AG09319 (cell line): ENCODE results near the gene TGFBR2.

ENCODE experiments used
- DNase-seq: peaks from one replicate; pipeline ENCODE4 v3.0.0-alpha.2; 2010; ENCODE audit warnings: low read depth; ENCODE audit errors: extremely low read depth
- TF ChIP-seq, protein P1 (sequence below): IDR thresholded peaks from 2 replicates; pipeline ENCODE4 v1.5.1; 2011; ENCODE audit warnings: low read depth, mild to moderate bottlenecking, inconsistent platforms, low read length, moderate library complexity

Gene TGFBR2

DNA sequence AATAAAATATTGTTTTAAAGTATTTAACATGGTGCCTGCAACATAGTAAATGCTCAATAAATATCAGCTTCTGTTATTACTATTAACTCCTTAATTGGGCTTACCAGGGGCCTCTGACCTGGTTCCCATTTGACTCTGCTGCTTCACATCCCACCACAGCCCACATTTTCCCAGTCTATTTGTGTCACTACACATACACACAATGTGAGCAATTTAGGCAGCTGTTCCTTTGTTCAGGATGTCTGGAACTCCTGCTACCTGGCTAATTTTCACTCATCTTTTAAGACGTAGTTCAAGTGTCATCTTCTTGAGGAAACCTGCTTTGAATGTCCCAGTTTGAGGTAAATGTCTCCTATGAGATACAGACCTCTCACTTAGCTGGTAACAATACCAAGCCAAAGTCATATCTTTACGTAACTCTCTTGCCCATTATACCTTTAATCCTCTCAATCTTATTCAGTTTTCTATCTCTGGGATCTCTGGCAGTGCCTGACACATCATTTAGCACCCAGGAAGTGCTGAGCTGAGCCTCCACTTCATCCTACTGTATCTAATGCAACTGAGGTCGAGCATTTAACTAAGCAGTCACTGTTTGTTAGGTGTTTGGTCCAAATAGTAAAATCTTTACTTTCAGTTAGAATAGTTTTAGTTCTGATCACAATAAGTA is 4.4 kb downstream of the TGFBR2 start:
- DNase-seq, result no peak
- TF ChIP-seq, protein P1, sequence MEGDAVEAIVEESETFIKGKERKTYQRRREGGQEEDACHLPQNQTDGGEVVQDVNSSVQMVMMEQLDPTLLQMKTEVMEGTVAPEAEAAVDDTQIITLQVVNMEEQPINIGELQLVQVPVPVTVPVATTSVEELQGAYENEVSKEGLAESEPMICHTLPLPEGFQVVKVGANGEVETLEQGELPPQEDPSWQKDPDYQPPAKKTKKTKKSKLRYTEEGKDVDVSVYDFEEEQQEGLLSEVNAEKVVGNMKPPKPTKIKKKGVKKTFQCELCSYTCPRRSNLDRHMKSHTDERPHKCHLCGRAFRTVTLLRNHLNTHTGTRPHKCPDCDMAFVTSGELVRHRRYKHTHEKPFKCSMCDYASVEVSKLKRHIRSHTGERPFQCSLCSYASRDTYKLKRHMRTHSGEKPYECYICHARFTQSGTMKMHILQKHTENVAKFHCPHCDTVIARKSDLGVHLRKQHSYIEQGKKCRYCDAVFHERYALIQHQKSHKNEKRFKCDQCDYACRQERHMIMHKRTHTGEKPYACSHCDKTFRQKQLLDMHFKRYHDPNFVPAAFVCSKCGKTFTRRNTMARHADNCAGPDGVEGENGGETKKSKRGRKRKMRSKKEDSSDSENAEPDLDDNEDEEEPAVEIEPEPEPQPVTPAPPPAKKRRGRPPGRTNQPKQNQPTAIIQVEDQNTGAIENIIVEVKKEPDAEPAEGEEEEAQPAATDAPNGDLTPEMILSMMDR, result no peak

DNA sequence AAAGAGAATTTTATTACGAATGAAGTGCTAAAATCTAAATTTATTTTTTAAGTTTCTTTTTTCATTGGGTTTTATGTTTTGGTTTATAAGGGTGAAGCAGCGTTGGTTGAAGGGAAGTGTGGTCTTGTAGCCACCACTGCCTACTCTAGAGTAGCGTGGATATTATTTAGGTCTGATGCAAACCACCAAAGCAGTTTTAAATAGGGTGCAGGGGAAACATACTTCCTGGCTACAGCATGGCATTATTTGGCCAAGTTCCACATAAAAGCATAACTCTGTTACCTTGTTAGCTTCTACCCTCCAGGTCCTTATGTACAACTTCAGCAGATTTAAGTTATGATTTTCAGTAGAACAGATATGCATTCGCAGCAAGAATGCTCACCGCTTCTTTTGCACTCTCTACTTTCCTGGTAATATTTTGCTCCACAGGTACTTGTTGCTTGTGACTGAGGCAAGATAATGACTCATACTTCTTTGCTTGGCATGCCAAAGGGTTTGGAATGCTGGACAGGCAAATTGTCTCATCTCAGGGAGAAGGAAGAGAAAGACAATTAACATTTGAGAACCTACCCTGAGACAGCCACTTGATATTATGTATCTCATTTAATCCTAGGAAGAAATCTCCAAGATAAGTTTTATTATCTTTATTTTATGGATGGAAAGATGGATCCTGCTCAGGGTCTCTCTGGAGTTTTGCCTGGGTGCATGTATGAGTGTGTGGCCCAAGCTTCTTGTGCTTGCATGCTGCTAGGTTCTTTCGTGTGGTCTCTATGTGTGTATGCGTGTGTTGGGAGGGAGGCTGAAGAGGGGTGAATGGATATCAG is 5.4 kb downstream of the TGFBR2 start:
- TF ChIP-seq, protein P1, result no peak

DNA sequence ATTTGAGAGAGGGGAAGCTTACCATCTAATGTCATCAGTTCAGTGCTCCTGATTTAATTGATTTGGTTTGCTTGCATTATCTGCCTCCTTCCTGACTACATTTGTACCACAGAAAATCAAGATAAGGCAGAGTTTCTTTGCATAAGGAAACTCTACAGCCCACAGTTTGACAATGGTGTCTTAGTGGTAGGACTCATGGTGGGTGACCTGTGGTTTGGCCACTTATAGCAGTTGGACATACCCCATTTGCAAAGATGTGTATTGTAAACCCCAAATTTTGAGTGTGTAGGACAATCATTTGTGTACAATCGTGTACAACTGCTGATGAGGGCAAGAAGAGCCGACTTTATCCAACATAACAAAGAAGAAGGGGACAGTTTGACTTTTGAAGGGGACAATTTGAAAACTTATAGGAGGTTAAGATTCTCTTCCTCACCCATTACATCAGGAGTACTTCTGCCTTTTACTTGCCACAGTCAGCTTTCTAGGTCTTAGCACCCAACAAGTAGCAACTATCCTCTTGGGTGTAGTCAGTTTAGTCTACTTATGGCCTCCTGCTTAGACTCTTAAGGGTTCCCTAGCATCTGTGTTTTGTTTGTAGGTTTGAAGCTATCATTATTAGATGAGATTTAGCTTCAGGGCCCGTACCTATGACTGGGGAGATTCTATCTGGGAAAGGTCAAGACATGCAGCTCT is 6.2 kb downstream of the TGFBR2 start:
- no peak for DNase-seq
- TF ChIP-seq, protein P1, result no peak

More for the DNA sequence above, 5.4 kb downstream of the TGFBR2 start:
- no peak for DNase-seq

DNA sequence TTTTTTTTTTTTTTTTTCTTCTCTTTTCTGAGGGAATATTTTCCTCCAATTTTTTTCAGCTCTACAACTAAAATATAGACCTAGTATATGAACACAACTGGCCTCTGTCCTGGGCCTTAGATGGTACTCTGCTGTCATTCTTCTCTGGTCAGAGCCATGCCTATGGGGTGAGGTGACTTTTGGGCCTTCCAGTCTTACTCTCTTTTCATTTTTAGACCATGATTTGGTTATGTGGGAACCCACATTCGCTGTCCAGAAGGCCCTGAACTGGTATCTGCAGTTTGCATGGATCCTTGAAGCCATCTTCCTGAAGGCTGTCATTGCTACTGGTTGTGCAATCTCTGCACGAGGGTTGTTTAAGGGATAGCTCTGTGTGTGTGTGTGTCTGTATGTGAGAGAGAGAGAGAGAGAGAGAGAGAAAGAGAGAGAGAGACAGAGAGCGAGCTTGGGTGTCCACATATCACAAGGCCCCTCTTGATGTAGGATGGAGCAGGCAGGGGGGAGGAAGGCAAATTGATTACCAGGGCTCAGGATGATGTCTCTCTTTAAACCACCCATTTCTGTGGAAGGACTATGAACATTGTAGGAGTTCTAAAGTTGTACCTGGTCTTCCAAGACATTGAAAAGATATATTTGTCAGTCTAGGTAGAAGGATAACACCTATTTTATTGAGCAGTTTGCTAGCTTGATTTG is 6.9 kb downstream of the TGFBR2 start:
- no peak for DNase-seq
- TF ChIP-seq, protein P1, result no peak

DNA sequence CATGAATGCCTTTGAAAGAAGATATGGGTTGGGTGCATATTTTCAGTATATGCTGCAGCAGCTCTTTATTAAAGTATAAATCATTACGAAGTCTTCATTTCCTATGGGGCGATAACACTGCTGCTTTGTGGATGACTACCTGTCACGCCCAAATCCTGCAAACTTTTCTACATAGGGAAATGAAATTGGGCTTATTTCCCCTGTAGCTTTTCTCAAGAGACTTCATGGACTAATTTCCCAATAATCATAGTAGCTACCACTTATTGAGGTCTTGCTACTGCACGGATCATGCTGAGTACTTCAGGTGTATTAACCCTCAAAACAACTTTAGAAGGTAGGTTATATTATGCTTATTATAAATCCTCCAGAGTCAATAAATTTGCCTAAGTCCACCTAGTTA is 8.0 kb downstream of the TGFBR2 start:
- DNase-seq, result no peak
- TF ChIP-seq, protein P1, result no peak

DNA sequence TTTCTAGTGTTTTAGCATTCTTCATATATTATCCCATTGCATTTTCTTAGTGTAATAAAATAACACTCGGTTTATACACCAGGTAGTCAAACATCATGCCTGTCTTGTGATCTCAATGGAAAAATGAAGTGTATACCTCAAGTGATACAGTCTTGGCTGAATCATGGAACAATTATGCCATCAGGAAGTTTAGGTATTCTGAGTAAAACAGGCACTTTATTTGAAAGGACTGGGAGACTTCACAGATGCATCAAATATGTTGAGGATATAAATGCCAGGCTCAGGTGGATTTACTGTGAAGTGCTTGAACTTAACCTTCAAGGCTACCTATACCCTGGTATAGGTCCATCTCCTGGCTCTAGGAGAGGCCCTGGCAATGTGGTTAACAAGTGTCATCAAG is 8.5 kb downstream of the TGFBR2 start:
- TF ChIP-seq, protein P1, result no peak

More for the DNA sequence above, 8.5 kb downstream of the TGFBR2 start:
- no peak for DNase-seq
